HEK293 (cell line): ENCODE measurements around the gene PCBP3.

Experiments used
- ATF2 ChIP-seq: fragments of 450-650 bp; formaldehyde crosslinking; IDR thresholded peaks from 2 replicates; pipeline ENCODE4 v1.5.1; 2016; ENCODE audit warnings: missing biosample characterization, missing genetic modification characterization, low read depth
- GFI1B ChIP-seq: fragments of 450-650 bp; formaldehyde crosslinking; IDR thresholded peaks from 2 replicates; pipeline ENCODE4 v1.5.1; 2016; ENCODE audit warnings: missing biosample characterization, missing genetic modification characterization
- GLI2 ChIP-seq: fragments of 450-650 bp; formaldehyde crosslinking; IDR thresholded peaks from 2 replicates; pipeline ENCODE4; 2017; ENCODE audit warnings: missing biosample characterization, missing genetic modification characterization, low read depth, borderline replicate concordance
- GLIS1 ChIP-seq: fragments of 450-650 bp; formaldehyde crosslinking; IDR thresholded peaks from 2 replicates; pipeline ENCODE4 v1.5.1; 2016; ENCODE audit warnings: missing biosample characterization, missing genetic modification characterization
- HOXC10 ChIP-seq: sonication (generic); formaldehyde crosslinking; IDR thresholded peaks from 2 replicates; pipeline ENCODE4 v1.8.1; 2023; ENCODE audit warnings: mild to moderate bottlenecking, missing genetic modification reagents
- KLF17 ChIP-seq: fragments of 450-650 bp; formaldehyde crosslinking; IDR thresholded peaks from 2 replicates; pipeline ENCODE4 v1.5.1; 2016; ENCODE audit warnings: missing biosample characterization, missing genetic modification characterization
- MEIS1 ChIP-seq: sonication (generic); formaldehyde crosslinking; IDR thresholded peaks from 2 replicates; pipeline ENCODE4 v1.8.1; 2022; ENCODE audit warnings: missing genetic modification reagents, mild to moderate bottlenecking, borderline replicate concordance
- MZF1 ChIP-seq: fragments of 450-650 bp; formaldehyde crosslinking; IDR thresholded peaks from 2 replicates; pipeline ENCODE4 v1.5.1; 2017; ENCODE audit warnings: missing biosample characterization, missing genetic modification characterization, borderline replicate concordance
- OVOL3 ChIP-seq: fragments of 450-650 bp; formaldehyde crosslinking; IDR thresholded peaks from 2 replicates; pipeline ENCODE4 v1.5.1; 2016; ENCODE audit warnings: missing biosample characterization, missing genetic modification characterization
- SALL2 ChIP-seq: fragments of 450-650 bp; formaldehyde crosslinking; IDR thresholded peaks from 2 replicates; pipeline ENCODE4 v1.5.0; 2017; ENCODE audit warnings: missing biosample characterization, mild to moderate bottlenecking, missing genetic modification characterization, borderline replicate concordance
- SCRT1 ChIP-seq: fragments of 450-650 bp; formaldehyde crosslinking; IDR thresholded peaks from 2 replicates; pipeline ENCODE4 v1.5.1; 2016; ENCODE audit warnings: missing biosample characterization, missing genetic modification characterization, borderline replicate concordance
- YY2 ChIP-seq: fragments of 450-650 bp; formaldehyde crosslinking; IDR thresholded peaks from 2 replicates; pipeline ENCODE4 v1.5.1; 2016; ENCODE audit warnings: missing biosample characterization, missing genetic modification characterization
- ZBTB1 ChIP-seq: fragments of 450-650 bp; formaldehyde crosslinking; IDR thresholded peaks from 2 replicates; pipeline ENCODE4 v1.5.1; 2016; ENCODE audit warnings: missing biosample characterization, missing genetic modification characterization
- ZBTB21 ChIP-seq: fragments of 450-650 bp; formaldehyde crosslinking; IDR thresholded peaks from 2 replicates; pipeline ENCODE4 v1.5.1; 2017; ENCODE audit warnings: missing biosample characterization, missing genetic modification characterization
- ZBTB44 ChIP-seq: fragments of 450-650 bp; IDR thresholded peaks from 2 replicates; pipeline ENCODE4 v1.5.1; 2018; ENCODE audit warnings: missing biosample characterization, mild to moderate bottlenecking, missing genetic modification characterization
- ZFHX2 ChIP-seq: fragments of 450-650 bp; formaldehyde crosslinking; conservative IDR thresholded peaks from 2 replicates; pipeline ENCODE4 v1.5.1; 2016; ENCODE audit warnings: missing biosample characterization, missing genetic modification characterization
- ZFP69B ChIP-seq: fragments of 450-650 bp; formaldehyde crosslinking; IDR thresholded peaks from 2 replicates; pipeline ENCODE4 v1.5.1; 2016; ENCODE audit warnings: missing biosample characterization, missing genetic modification characterization
- ZNF10 ChIP-seq: fragments of 450-650 bp; formaldehyde crosslinking; IDR thresholded peaks from 2 replicates; pipeline ENCODE4 v1.5.1; 2017; ENCODE audit warnings: missing biosample characterization, missing genetic modification characterization
- ZNF132 ChIP-seq: fragments of 450-650 bp; formaldehyde crosslinking; IDR thresholded peaks from 2 replicates; pipeline ENCODE4 v1.5.1; 2017; ENCODE audit warnings: missing biosample characterization, missing genetic modification characterization, borderline replicate concordance
- ZNF138 ChIP-seq: fragments of 450-650 bp; formaldehyde crosslinking; IDR thresholded peaks from 2 replicates; pipeline ENCODE4 v1.5.1; 2016; ENCODE audit warnings: missing biosample characterization, missing genetic modification characterization, borderline replicate concordance
- ZNF169 ChIP-seq: fragments of 450-650 bp; formaldehyde crosslinking; IDR thresholded peaks from 2 replicates; pipeline ENCODE4 v1.5.1; 2016; ENCODE audit warnings: missing biosample characterization, missing genetic modification characterization
- ZNF184 ChIP-seq: fragments of 450-650 bp; IDR thresholded peaks from 2 replicates; pipeline ENCODE4 v1.5.1; 2018; ENCODE audit warnings: missing biosample characterization, mild to moderate bottlenecking, missing genetic modification characterization
- ZNF211 ChIP-seq: fragments of 450-650 bp; formaldehyde crosslinking; IDR thresholded peaks from 2 replicates; pipeline ENCODE4 v1.5.1; 2016; ENCODE audit warnings: low read depth, missing biosample characterization, missing genetic modification characterization
- ZNF23 ChIP-seq: fragments of 450-650 bp; formaldehyde crosslinking; IDR thresholded peaks from 2 replicates; pipeline ENCODE4 v1.5.1; 2016; ENCODE audit warnings: missing biosample characterization, missing genetic modification characterization, borderline replicate concordance
- ZNF24 ChIP-seq: fragments of 450-650 bp; formaldehyde crosslinking; IDR thresholded peaks from 2 replicates; pipeline ENCODE4 v1.5.1; 2016; ENCODE audit warnings: missing biosample characterization, missing genetic modification characterization
- ZNF248 ChIP-seq: fragments of 450-650 bp; formaldehyde crosslinking; IDR thresholded peaks from 2 replicates; pipeline ENCODE4 v1.5.1; 2017; ENCODE audit warnings: missing biosample characterization, missing genetic modification characterization
- ZNF274 ChIP-seq, 2 experiments: fragments of 200-500 bp in 1 of 2; fragments of 450-650 bp in 1 of 2; sonication (Bioruptor generic) in 1 of 2; formaldehyde crosslinking in 1 of 2; IDR thresholded peaks; 2 replicates each; pipeline versions ENCODE4 v1.5.1 to v1.6.1; 2014 to 2016; ENCODE audit warnings: borderline replicate concordance in 1 of 2, inconsistent platforms in 1 of 2, low read length in 1 of 2, missing biosample characterization in 1 of 2, missing genetic modification characterization in 1 of 2
- ZNF354C ChIP-seq: fragments of 450-650 bp; formaldehyde crosslinking; IDR thresholded peaks from 2 replicates; pipeline ENCODE4 v1.5.1; 2016; ENCODE audit warnings: missing biosample characterization, missing genetic modification characterization, low read depth, borderline replicate concordance
- ZNF366 ChIP-seq: fragments of 450-650 bp; formaldehyde crosslinking; conservative IDR thresholded peaks from 2 replicates; pipeline ENCODE4 v1.5.1; 2016; ENCODE audit warnings: missing biosample characterization, missing genetic modification characterization
- ZNF529 ChIP-seq: fragments of 450-650 bp; formaldehyde crosslinking; IDR thresholded peaks from 2 replicates; pipeline ENCODE4 v1.5.1; 2017; ENCODE audit warnings: missing genetic modification characterization, missing biosample characterization; ENCODE audit not compliant: insufficient replicate concordance
- ZNF544 ChIP-seq: fragments of 450-650 bp; formaldehyde crosslinking; IDR thresholded peaks from 2 replicates; pipeline ENCODE4 v1.5.0; 2017; ENCODE audit warnings: missing biosample characterization, missing genetic modification characterization
- ZNF580 ChIP-seq: fragments of 450-650 bp; formaldehyde crosslinking; IDR thresholded peaks from 2 replicates; pipeline ENCODE4 v1.5.1; 2016; ENCODE audit warnings: missing biosample characterization, missing genetic modification characterization
- ZNF621 ChIP-seq: fragments of 450-650 bp; formaldehyde crosslinking; IDR thresholded peaks from 2 replicates; pipeline ENCODE4 v1.5.1; 2017; ENCODE audit warnings: missing biosample characterization, missing genetic modification characterization
- ZNF626 ChIP-seq: fragments of 450-650 bp; sonication (Bioruptor Pico); formaldehyde crosslinking; IDR thresholded peaks from 2 replicates; pipeline ENCODE4 v1.5.1; 2018; ENCODE audit warnings: missing biosample characterization, missing genetic modification characterization, inconsistent platforms
- ZNF664 ChIP-seq: fragments of 450-650 bp; formaldehyde crosslinking; IDR thresholded peaks from 2 replicates; pipeline ENCODE4 v1.5.1; 2016; ENCODE audit warnings: missing biosample characterization, missing genetic modification characterization
- ZNF701 ChIP-seq: fragments of 450-650 bp; formaldehyde crosslinking; IDR thresholded peaks from 2 replicates; pipeline ENCODE4 v1.5.1; 2016; ENCODE audit warnings: missing biosample characterization, missing genetic modification characterization
- ZNF777 ChIP-seq: fragments of 450-650 bp; formaldehyde crosslinking; IDR thresholded peaks from 2 replicates; pipeline ENCODE4 v1.5.1; 2017; ENCODE audit warnings: missing biosample characterization, missing genetic modification characterization, borderline replicate concordance
- ZXDB ChIP-seq: fragments of 450-650 bp; formaldehyde crosslinking; IDR thresholded peaks from 2 replicates; pipeline ENCODE4 v1.5.1; 2016; ENCODE audit warnings: missing biosample characterization, missing genetic modification characterization

PCBP3 gene

GRCh38 chr21:45973475-45974072, 330.0 kb downstream of the PCBP3 start (continued):
- TF ChIP-seq ZNF621 (tag by site-specific recombination) (no peak), ZFHX2 (tag by site-specific recombination) (no peak), YY2 (tag by site-specific recombination) (no peak), SALL2 (tag by site-specific recombination) (no peak), HOXC10 (CRISPR knock-in tag) (no peak), ZNF23 (tag by site-specific recombination) (no peak), ZNF580 (tag by site-specific recombination) (no peak), GLIS1 (tag by site-specific recombination) (peak; percentile 91), ZNF366 (tag by site-specific recombination) (0 out of 2 replicates have a peak, but pooled peaks have one; percentile 15), ZNF701 (tag by site-specific recombination) (no peak), SCRT1 (tag by site-specific recombination) (no peak), GFI1B (tag by site-specific recombination) (peak; percentile 43; the same call in 1 of the 2 replicates), ZNF24 (tag by site-specific recombination) (no peak), ZNF169 (tag by site-specific recombination) (no peak), ZNF626 (tag by site-specific recombination) (no peak), ZNF544 (tag by site-specific recombination) (no peak), ZBTB44 (tag by site-specific recombination) (peak; percentile 46; the same call in 1 of the 2 replicates), KLF17 (tag by site-specific recombination) (peak; percentile 43; the same call in 1 of the 2 replicates), MZF1 (tag by site-specific recombination) (no peak), MEIS1 (CRISPR knock-in tag) (no peak), ZNF211 (no peak), ZNF248 (tag by site-specific recombination) (no peak), ZBTB21 (peak; percentile 19; the same call in 1 of the 2 replicates), ZNF132 (tag by site-specific recombination) (no peak), GLI2 (tag by site-specific recombination) (no peak), ZFP69B (tag by site-specific recombination) (no peak), ZNF184 (tag by site-specific recombination) (no peak), ZNF529 (tag by site-specific recombination) (no peak), ZNF664 (tag by site-specific recombination) (no peak), OVOL3 (tag by site-specific recombination) (no peak), ZNF10 (tag by site-specific recombination) (no peak), ZNF354C (no peak), ZXDB (peak; percentile 83), ATF2 (tag by site-specific recombination) (no peak), ZNF777 (tag by site-specific recombination) (no peak), ZBTB1 (no peak), ZNF138 (tag by site-specific recombination) (no peak), ZNF274 (IDR thresholded peaks at IDR 0.05; ENCODE audit: low read length) (no peak), ZNF274 (tag by site-specific recombination; IDR thresholded peaks at IDR 0.05; ENCODE audit: borderline replicate concordance) (no peak)
